SK-N-SH (cell line): ENCODE results near the gene PANX2. TPM values are rescaled to one million over a fixed set of nuclear protein-coding genes. Genes with fewer than 3 reads are reported as not detected.

Experiments used
- CTCF ChIA-PET: fragments of 300-600, 350-600 bp; formaldehyde crosslinking; extraction: SDS; loops from one replicate; lab custom pipeline; 2021; lab: Yijun Ruan, JAX
- POLR2A ChIA-PET: fragments of 350-600 bp; sonication (Branson Sonifier 250); formaldehyde crosslinking; extraction: SDS; loops from one replicate; lab custom pipeline; 2020; ENCODE audit warnings: antibody characterized with exemption, inconsistent platforms; lab: Yijun Ruan, JAX
- DNase-seq: peaks from one replicate; pipeline ENCODE4 v3.0.0; 2012
- H2AFZ ChIP-seq: fragments of 200-600 bp; sonication (generic); 2 replicates; pipeline ENCODE4 v1.8.1; 2016; ENCODE audit warnings: antibody characterized with exemption, mild to moderate bottlenecking, low read depth
- H3F3A ChIP-seq: fragments of 200-600 bp; sonication (generic); replicated peaks from 2 replicates; pipeline ENCODE3; 2016; ENCODE audit warnings: antibody characterized with exemption, mild to moderate bottlenecking; ENCODE audit not compliant: insufficient read depth
- H3K27ac ChIP-seq, 2 experiments: fragments of 200-500 bp in 1 of 2; fragments of 200-600 bp in 1 of 2; sonication (Bioruptor generic) in 1 of 2; sonication (generic), shearing (Covaris generic) in 1 of 2; 2 replicates each; pipeline versions ENCODE4 v1.5.1 to v1.6.1; 2014 to 2016; ENCODE audit warnings: low read depth in 2 of 2, inconsistent platforms in 1 of 2, low read length in 1 of 2, mild to moderate bottlenecking in 1 of 2, mixed read lengths in 1 of 2
- H3K27me3 ChIP-seq: fragments of 200-600 bp; sonication (generic), shearing (Covaris generic); 2 replicates; pipeline ENCODE4 v1.6.1; 2016; ENCODE audit warnings: mixed run types; ENCODE audit not compliant: insufficient read depth
- H3K36me3 ChIP-seq, 2 experiments: fragments of 200-500 bp in 1 of 2; fragments of 200-600 bp in 1 of 2; sonication (Bioruptor generic) in 1 of 2; sonication (generic) in 1 of 2; replicated peaks in 1 of 2; 2 replicates each; pipeline versions ENCODE3 to v1.5.1; 2014 to 2016; ENCODE audit warnings: low read length in 1 of 2, mild to moderate bottlenecking in 1 of 2; ENCODE audit not compliant: insufficient read depth in 2 of 2, control insufficient read depth in 1 of 2
- H3K4me1 ChIP-seq, 2 experiments: fragments of 200-500 bp in 1 of 2; fragments of 200-600 bp in 1 of 2; sonication (Bioruptor generic) in 1 of 2; sonication (generic), shearing (Covaris generic) in 1 of 2; 2 replicates each; pipeline versions ENCODE4 v1.5.1 to v1.6.1; 2014 to 2016; ENCODE audit warnings: low read depth in 1 of 2, low read length in 1 of 2, mixed run types in 1 of 2; ENCODE audit not compliant: insufficient read depth in 2 of 2, control insufficient read depth in 1 of 2
- H3K4me2 ChIP-seq: fragments of 200-600 bp; sonication (generic), shearing (Covaris generic); 2 replicates; pipeline ENCODE4 v1.6.1; 2017; ENCODE audit warnings: mixed run types
- H3K4me3 ChIP-seq, 2 experiments: fragments of 200-500 bp in 1 of 2; fragments of 200-600 bp in 1 of 2; sonication (Bioruptor generic) in 1 of 2; sonication (generic), shearing (Covaris generic) in 1 of 2; 2 replicates each; pipeline versions ENCODE4 v1.5.1 to v1.8.1; 2014 to 2016; ENCODE audit warnings: low read depth in 2 of 2, inconsistent platforms in 1 of 2, low read length in 1 of 2, mild to moderate bottlenecking in 1 of 2, mixed read lengths in 1 of 2, moderate library complexity in 1 of 2
- H3K79me2 ChIP-seq: fragments of 200-600 bp; sonication (generic); 2 replicates; pipeline ENCODE4 v1.8.1; 2017; ENCODE audit warnings: mild to moderate bottlenecking; ENCODE audit not compliant: insufficient read depth
- H3K9ac ChIP-seq: fragments of 200-600 bp; sonication (generic); 2 replicates; pipeline ENCODE4 v1.6.1; 2017; ENCODE audit warnings: mixed run types
- H3K9me2 ChIP-seq: fragments of 200-600 bp; sonication (generic); 2 replicates; pipeline ENCODE4 v1.6.1; 2017; ENCODE audit warnings: mixed run types
- H3K9me3 ChIP-seq: fragments of 200-600 bp; sonication (generic); 2 replicates; pipeline ENCODE4 v1.6.1; 2017; ENCODE audit warnings: mixed run types, mild to moderate bottlenecking, moderate library complexity
- H4K20me1 ChIP-seq: fragments of 200-600 bp; sonication (generic); 2 replicates; pipeline ENCODE4 v1.6.1; 2017; ENCODE audit warnings: mild to moderate bottlenecking, mixed run types; ENCODE audit not compliant: insufficient read depth
- ELF1 ChIP-seq: IDR thresholded peaks from 2 replicates; pipeline ENCODE4 v1.4.0; 2012
- FOXJ3 ChIP-seq: sonication (generic); formaldehyde crosslinking; IDR thresholded peaks from 2 replicates; pipeline ENCODE4 v1.5.1; 2020; ENCODE audit warnings: mild to moderate bottlenecking, missing genetic modification reagents
- GABPA ChIP-seq: IDR thresholded peaks from 2 replicates; pipeline ENCODE4 v1.4.0; 2012; ENCODE audit warnings: low read depth, mild to moderate bottlenecking
- NFIC ChIP-seq: IDR thresholded peaks from 2 replicates; pipeline ENCODE4 v1.4.0; 2012; ENCODE audit warnings: borderline replicate concordance
- SIN3A ChIP-seq: IDR thresholded peaks from 2 replicates; pipeline ENCODE4 v1.6.1; 2012; ENCODE audit warnings: low read depth, mild to moderate bottlenecking, low read length, moderate library complexity, borderline replicate concordance
- TEAD4 ChIP-seq: IDR thresholded peaks from 2 replicates; pipeline ENCODE4 v1.4.0; 2012; ENCODE audit warnings: mild to moderate bottlenecking, borderline replicate concordance; ENCODE audit not compliant: insufficient read depth
- YY1 ChIP-seq: IDR thresholded peaks from 2 replicates; pipeline ENCODE4 v1.4.0; 2012; ENCODE audit warnings: low read depth, mild to moderate bottlenecking
- WGBS: methylation state at CpG from one replicate; pipeline ENCODE4 v1.1.6; 2017; ENCODE audit warnings: low lambda C conversion rate; 5-methylcytosine and 5-hydroxymethylcytosine counted together
- polyA plus RNA-seq, 3 experiments: library from polyadenylated mRNA; depleted of rRNA; stranded (reverse); fragments of >200 nt; gene quantifications; 2 replicates each; pipeline ENCODE4 v1.2.3, GENCODE V29; 2012

PANX2 gene
- polyA plus RNA-seq, 1 of the 3 experiments (the other 2 are of a cell fraction): 2.4 TPM

DNA sequence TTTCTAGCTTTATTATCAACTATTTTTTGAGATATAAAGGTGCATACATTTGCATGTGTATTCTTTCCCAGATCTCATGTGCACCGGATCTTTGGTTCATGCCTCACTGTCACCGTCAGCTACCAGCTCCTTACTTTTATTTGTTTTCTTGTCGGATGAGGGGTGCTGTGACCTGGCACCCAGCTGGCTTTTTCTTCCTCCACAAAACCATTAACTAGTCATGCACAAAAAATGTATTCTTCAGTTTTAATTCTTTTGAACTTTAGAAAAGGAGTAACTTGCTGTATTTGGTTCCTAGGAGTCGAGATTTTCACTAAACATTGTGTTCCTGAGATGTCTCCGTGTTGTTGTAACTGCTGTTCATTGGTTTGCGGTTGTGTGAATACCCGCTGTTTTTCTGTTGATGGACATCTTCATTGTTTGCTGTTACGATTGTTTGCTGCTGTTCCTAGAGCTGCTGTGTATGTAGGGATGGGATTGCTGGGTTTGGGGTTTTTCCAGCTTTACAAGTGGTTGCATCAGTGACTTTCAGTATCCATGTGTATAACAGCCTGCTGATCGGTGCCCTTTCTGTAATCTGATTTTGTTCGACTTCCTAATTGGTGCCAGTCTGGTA is 41.3 kb upstream of the PANX2 start:
- Histone ChIP-seq H4K20me1 (no peaks in the 10 kb centered on the region), H3K79me2 (no peaks in the 10 kb centered on the region), H3K9ac (no peak overlapping the region), H3K36me3 (no peaks in the 10 kb centered on the region), H3K27ac (no peak overlapping the region), H3K9me2 (no peaks in the 10 kb centered on the region), H3K4me2 (no peak overlapping the region), H3K27me3 (no peaks in the 10 kb centered on the region), H3K9me3 (peaks cover under 1% of the 10 kb centered on the region; the same call in 1 of the 2 replicates), H3K4me1 (no peaks in the 10 kb centered on the region), H3K4me3 (no peak overlapping the region)
- ChIA-PET CTCF (interaction anchor here (2.3 kb wide), 1 partner anchor 19 kb away, joined by 5 read pairs; no protein-coding TSS in a partner anchor), POLR2A (interaction anchor here (0.7 kb wide), 1 partner anchor 15 kb away, joined by 3 read pairs; no protein-coding TSS in a partner anchor)
- WGBS: 81% methylated on average over 10 of the region's 10 CpGs
- DNase-seq: no peak
- no peak for TF ChIP-seq NFIC
- no peak for TF ChIP-seq SIN3A
- no peak for TF ChIP-seq GABPA
- TF ChIP-seq, all 33 proteins: peak for 0
- Histone ChIP-seq H2AFZ (no peak overlapping the region), H3F3A (no peaks in the 10 kb centered on the region)

DNA sequence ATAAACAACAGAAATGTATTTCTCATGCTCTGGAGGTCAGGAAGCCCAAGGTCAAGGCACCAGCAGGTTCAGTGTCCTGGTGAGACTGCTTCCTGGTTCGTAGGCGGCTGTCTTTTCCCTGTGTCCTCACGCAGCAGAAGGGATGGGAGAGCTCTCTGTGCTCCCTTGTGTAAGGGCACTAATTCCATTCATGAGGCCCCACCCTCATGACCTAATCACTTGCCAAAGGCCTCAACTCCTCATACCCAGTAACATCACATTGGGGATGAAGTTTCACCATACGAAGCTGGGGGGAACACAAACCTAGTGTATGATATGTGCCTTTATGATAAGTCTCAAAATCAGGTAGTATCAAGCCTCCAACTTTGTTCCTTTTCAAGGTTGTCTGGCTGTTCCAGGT is 38.6 kb upstream of the PANX2 start:
- WGBS: 78% methylated on average over 4 of the region's 4 CpGs
- Histone ChIP-seq H3K9me2 (no peaks in the 10 kb centered on the region), H3K9me3 (no peaks in the 10 kb centered on the region), H2AFZ (no peak overlapping the region), H3K36me3 (peaks cover 0 to 4% of the 10 kb centered on the region in 2 experiments), H3K27ac (no peak overlapping the region), H3K9ac (no peak overlapping the region), H3K4me2 (no peak overlapping the region), H4K20me1 (no peaks in the 10 kb centered on the region), H3K79me2 (no peaks in the 10 kb centered on the region), H3K4me1 (no peaks in the 10 kb centered on the region), H3F3A (no peaks in the 10 kb centered on the region), H3K27me3 (no peaks in the 10 kb centered on the region), H3K4me3 (no peak overlapping the region)
- CTCF ChIA-PET: no interaction called here
- POLR2A ChIA-PET: no interaction called here
- DNase-seq: no peak
- no peak for TF ChIP-seq TEAD4
- no peak for TF ChIP-seq FOXJ3 (CRISPR knock-in tag)
- no peak for TF ChIP-seq YY1

DNA sequence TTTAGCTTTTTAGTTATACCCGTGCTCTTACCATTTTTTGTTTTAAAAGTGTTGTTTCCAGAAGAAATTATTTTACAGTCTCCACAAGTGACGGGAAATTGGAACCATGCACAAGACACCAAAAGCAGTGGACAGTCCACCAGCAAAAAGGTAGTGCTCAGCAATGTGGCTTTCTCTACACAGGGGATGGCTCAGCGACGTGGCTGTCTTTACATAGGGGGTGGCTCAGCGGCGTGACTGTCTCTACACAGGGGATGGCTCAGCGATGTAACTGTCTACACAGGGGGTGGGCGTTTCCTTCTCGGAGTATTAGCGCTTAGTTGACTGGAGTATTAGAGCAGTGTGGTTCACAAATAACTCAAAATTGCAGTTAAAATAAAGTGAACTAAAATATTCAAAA is 36.0 kb upstream of the PANX2 start:
- ChIA-PET CTCF (interaction anchor here (1.1 kb wide), 1 partner anchor 8 kb away, joined by 3 read pairs; no protein-coding TSS in a partner anchor), POLR2A (no interaction called here)
- no peak for DNase-seq
- no peak overlapping the region for H3K4me2 ChIP-seq
- no peaks in the 10 kb centered on the region for H3K9me3 ChIP-seq
- H2AFZ ChIP-seq: no peak overlapping the region
- no peaks in the 10 kb centered on the region for H3K27me3 ChIP-seq
- no peak overlapping the region for H3K9ac ChIP-seq
- H3K36me3 ChIP-seq: peaks cover 0 to 4% of the 10 kb centered on the region in 2 experiments
- H3K4me3 ChIP-seq: no peak overlapping the region
- WGBS: 88% methylated on average over 10 of the region's 10 CpGs
- no peak overlapping the region for H3K27ac ChIP-seq
- H3F3A ChIP-seq: no peaks in the 10 kb centered on the region
- H4K20me1 ChIP-seq: no peaks in the 10 kb centered on the region
- H3K4me1 ChIP-seq: no peaks in the 10 kb centered on the region
- TF ChIP-seq ELF1 (no peak), FOXJ3 (CRISPR knock-in tag) (no peak)
- no peaks in the 10 kb centered on the region for H3K79me2 ChIP-seq
- no peaks in the 10 kb centered on the region for H3K9me2 ChIP-seq
